NCI-H2029 treated with DMSO at 0.1 percent for 48 hours (cell line): Measurements from ENCODE around the gene ZNF775.

Source experiments
- DNase-seq: peaks from one replicate; lab custom pipeline; 2025; lab: John Stamatoyannopoulos, UW

ZNF775 gene

DNA sequence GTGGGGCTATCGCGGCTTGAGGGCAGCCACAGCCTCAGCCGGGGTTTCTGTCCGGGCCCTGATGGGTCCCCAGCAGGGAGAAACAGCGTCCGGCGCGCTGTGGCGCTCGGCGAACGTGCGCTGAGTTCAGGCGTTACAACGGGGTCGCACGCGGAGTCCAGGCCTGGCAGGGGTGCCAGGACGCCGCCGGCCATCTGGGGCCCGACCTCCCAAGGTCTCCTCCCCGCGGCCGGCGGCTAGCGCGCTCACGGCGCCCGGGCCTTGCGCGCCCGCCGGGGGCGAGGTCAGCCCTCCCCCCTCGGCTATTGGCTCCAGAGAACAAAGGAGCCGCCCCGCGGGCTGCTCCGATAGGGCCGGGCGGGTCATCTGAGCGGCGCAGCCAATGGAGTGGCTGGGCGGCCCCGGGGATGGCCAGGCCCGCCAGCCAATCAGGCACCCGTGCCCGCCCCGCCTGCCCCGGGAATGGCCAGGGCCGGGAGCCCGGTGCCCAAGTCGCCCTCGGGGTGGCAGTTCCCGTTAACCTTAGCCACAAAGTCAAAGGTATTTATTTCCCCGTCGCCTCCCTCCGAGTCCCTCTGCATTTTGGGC lies at the start of gene ZNF775:
ZNF775 (plus strand) TSS at position 478 of the 588 bp plus-strand sequence. CDS start 9,141 bp downstream, outside the sequence.
- peak; percentile 70 for DNase-seq

DNA sequence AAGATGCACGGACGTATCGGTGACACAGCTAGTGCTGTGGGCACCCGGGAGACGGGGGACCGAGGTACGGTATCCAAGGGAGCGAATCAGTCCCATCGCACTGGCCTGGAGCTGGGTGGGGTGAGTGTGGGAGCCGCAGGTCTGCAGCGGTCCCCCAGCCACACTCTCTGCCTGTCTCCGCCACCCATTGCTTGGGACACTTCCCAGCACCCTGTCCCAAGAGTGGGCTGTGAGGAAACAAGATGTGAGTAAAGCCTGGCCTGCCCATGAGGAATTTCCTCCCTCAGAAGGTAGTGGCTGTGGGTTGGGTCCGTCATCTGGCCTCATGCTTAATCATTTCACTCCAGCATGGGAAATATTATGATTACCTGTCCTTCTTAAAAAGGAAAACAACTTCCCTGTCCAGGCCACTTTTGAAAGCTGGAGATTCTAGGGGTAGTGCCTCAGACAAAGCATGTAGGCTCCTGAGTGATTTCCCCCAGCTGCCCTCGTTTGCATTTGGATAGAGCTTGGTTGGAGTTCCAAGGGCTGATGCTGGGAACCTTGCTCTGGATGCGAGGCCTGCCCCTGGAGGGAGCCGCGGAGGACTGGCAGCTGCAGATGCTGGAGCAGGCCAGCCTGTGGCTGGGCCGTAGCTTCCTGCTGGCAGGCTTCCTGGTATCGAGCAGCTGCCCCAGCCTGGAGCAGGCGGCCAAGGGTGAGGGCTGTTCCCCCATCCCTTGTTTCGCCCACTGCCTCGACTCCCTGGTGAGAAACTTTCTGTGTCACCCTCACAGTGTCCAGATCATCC lies 49.6 kb upstream of the ZNF775 start:
- no peak for DNase-seq

DNA sequence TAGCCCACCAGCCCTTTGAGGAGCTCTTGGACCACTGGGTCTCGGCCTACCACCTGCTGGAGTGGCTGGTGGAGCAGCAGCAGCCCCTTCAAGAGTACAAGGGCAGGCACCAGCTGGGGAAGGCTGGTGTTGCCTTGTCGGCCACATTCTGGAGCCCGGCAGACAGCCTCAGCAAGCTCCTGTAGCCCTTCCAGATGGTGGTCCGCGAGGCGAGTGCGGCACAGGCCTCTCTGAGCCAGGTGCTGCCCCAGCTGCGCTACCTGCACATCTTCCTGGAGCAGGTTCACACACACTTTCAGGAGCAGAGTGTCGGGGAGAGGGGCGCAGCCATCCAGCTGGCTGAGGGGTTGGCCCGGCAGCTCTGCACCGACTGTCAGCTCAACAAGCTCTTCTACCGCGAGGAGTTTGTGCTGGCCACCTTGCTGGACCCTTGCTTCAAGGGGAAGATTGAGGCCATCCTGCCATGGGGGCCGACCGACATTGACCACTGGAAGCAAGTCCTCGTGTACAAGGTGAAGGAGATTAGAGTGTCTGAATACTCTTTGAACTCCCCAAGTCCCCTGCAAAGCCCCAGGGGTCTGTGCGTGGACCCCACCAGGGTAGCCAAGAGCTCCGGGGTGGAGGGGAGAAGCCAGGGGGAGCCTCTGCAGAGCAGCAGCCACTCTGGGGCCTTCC lies 48.8 kb upstream of the ZNF775 start:
- no peak for DNase-seq

DNA sequence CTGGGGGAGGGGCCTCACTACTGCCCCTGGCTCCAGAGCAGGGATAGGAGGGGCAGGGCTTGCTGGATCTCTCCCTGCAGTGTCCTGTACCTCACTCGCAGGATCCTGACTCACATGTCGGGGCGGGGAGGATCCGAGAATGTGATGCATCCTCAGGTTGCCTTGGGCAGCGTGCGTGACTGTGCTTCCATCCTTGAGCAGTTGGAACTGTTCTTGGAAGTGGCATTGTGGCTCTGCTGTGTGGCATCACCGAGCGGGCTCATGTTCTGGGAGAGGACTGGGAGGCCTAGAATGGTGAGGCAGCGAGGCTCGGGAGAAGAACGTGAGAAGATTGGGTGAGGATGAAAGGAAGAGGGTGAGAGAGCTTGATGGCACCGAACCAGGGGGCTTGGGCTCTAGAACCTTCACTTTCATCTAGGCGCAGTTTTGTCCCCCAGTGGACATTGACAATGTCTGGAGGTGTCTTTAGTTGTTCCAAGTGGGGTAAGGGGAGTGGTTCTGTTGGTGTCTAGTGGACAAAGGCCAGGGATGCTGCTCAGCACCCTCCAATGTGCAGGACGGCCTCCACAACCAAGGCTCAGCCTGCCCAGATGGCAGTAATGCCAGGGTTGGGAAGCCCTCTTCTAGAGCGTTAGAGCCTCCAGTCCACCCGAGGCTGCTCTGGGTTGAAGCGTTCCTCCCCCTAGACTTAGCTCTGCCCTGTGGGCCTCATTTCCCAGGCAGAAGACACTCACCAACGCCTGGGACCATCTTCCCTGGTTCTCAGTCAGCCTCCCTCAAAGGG lies 46.1 kb upstream of the ZNF775 start:
- DNase-seq = no peak

DNA sequence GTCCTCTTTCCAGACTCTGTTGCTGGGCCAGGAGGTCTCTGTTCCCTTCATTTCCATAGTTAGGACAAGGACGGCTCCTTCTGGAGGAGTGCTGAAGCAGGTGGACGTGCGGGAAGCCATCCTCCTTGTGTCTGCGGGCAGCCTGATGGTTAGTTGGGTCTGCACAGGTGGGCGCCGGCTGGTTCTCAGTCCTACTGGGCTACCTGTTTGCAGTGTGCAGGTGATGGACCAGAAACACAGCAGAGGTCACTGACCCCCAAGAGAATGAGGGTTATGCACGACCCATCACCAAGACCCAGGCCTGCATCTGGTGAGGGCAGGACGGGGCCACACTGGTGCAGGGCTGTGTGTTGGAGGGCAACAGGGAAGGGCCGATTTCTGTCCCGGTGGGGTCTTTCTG lies 45.5 kb upstream of the ZNF775 start:
- no peak for DNase-seq

DNA sequence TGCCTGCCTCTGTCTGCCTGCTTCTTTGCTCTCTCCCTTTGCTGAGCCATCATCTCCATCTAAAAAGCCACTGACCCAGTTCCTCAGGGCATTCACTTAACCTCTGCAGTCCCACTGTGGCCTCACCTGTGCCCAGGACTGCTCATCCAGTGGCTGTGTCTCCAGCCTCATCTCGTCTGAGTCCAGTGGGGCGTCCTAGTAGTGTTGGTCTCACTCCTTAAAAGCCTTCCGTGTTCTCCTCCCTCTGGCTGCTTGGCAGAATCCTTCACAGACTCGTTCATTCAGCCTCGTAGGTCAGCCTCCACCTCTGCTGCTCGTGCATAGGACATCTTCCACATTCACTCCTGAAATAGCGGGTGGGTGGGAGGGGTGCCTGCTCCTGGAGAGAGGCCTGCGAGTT lies 45.0 kb upstream of the ZNF775 start:
- no peak for DNase-seq

DNA sequence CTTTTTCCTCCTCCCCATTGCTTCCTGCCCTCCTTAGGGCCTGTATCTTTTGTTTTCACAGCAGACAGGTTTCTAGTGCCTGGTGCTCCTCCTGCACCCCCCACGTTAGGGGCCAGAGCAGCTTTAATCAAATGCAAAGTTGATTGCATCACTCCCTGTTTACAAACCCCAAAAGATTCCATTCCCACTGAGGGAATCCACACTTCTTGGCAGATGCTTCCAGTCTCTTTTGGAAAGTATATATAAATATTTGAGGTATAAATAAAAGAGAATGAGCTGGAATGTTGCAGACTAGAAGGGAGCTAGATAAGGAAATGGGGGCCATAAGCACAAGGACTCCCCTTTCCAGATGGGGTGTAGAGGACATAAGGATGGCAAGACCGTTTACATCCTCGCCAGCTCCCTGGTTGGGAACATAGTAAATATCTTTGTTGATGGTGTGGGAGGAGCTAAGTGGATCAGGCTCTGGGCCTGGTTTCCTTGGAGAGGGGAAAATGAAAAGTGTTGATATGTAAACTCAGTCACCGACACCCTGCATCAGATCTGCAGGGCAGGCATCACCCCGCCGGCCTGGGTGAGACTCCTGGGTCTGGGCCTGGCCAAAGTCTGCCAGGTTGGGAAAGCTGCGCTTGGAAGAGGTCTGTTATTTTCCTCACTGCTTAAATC lies 43.9 kb upstream of the ZNF775 start:
- DNase-seq = no peak

DNA sequence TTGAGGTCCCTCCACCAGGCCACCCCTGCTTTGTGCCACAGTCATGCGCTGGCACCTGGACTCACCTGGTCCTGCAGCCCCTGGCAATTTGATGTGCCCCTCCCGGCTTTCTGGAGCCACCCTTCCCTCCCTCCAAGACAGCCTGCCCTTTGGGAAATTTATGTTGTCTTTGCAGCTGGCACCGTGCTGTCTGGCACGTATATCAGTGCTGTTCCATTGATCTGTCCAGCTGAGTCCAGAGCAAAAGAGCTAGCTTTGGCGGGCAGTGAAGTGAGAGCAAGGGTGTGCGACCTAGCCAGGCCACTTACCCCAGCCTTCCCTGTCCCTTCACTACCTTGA lies 43.4 kb upstream of the ZNF775 start:
- DNase-seq = no peak

DNA sequence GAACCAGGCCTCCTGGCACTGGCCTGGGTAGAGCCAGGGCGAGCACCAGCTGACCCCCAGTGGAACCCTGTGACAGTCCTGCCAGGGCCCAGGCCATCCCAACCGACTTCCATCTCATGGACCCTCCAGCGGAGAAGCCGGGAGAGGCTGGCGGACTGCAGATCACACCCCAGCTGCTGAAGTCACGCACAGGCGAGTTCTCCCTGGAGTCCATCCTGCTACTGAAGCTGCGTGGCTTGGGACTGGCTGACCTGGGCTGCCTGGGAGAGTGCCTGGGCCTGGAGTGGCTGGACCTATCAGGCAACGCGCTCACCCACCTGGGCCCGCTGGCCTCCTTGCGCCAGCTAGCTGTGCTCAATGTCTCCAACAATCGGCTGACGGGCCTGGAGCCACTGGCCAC lies 42.4 kb upstream of the ZNF775 start:
- no peak for DNase-seq

DNA sequence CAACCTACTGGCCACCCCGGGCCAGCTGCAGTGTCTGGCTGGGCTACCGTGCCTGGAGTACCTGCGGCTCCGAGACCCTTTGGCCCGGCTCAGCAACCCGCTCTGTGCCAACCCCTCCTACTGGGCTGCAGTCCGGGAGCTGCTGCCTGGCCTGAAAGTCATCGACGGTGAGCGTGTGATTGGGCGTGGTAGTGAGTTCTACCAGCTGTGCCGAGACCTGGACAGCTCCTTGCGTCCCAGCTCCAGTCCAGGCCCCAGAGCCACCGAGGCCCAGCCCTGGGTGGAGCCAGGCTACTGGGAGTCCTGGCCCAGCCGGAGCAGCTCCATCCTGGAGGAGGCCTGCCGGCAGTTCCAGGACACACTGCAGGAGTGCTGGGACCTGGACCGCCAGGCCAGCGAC lies 42.0 kb upstream of the ZNF775 start:
- no peak for DNase-seq

DNA sequence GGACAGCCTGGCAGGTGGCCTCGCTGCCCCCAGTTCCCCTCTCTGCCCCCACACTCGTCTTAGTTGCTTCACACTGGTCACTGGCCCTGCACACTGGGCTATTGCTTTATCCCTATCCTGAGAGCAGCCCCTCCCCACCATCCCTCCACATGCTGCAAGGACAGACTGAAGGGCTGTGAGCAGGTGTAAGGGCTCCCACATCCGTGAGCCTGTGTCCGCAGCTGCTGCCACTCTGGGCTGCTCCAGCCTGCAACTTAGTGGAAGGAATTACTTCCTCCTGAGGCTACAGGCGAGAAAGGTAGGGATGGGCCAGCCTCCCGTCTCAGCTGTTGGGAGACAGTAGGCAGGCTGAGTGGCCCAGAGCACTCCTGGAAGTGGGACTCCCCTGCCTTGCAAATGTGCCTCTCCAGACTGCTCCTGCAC lies 41.5 kb upstream of the ZNF775 start:
- no peak for DNase-seq

DNA sequence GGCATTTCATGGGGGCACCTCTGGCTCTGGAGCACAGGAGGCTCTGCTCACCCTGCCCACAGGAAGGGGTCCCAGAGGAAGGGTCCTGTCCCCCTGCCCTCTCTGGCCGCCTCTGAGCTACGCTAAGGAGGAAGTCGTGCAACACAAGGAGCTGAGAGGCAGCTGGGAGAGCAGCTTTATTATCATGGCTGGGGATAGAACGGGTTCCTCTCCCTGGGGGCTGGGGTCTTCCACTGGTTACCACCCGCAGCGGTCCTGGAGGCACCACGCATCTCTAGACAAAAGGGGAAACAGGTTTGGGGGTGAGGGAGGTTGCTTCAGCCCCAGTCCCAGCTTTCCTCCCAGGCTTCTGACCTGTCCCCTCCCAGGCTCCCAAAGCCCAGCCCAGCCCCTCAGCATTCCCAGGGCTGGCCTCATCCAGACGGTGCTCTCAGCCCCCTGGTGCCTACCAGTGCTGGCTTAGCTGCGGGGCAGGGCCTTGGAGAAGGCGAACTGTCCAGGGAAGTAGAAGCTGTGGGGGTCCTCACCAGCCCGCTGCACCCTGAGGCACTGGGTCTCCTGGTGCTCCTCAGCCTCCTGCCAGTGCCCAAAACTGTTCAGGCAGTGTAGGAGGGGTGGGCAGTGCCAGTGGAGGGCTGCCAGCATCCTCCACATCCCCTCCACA lies 40.8 kb upstream of the ZNF775 start:
- DNase-seq = no peak

DNA sequence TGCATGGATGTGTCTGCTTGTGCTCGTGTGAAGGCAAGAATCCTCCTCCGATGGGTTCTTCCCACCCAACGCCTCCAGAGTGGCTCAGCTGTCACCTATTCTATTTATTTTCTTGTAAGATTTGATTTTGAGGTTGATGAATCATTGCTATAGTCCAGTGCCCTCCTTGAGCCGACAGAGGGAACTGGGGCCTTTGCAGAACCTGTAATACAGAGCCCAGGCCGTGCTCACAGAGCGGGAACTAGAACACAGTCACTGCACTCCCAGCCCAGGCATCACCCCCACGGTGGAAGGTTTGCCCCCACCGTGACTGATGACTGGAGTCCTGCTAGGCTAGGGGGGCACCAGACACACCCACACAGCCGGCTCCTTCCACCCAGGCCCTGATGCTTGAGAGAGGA lies 39.7 kb upstream of the ZNF775 start:
- no peak for DNase-seq

DNA sequence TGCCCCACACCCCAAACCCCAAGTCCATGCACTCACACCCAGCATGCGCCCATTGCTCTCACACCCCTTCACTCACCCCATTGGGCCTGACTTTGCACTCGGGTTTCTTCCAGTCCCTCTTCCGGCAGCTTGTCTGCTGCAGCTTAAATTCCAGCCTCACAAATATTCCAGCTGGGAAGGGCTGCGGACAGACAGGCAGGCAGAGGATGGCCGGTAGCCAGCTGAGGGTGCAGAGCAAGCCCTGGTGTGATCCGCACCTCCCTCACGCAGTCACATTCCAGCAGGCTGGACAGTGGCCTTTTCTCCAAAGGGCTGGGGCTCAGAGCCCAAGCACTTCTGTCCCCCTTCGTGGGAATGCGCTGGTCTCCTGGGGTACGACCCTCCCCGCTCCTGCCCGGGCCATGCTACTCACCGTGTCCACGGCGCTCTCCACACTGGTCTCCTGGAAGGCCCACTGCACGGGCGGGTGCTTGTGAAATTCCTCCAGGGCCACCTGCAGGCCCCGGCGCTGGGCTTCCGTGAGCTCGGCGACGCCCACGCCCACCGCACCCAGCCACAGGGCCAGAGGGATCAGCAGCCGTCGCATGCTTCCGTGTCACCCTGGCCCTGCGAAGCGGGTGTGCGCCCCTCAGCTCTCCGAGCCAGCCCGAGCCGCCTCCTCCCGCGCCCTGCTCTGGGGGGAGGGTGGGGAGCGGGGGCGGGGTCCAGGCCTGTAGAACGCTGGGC lies 38.9 kb upstream of the ZNF775 start:
- no peak for DNase-seq

DNA sequence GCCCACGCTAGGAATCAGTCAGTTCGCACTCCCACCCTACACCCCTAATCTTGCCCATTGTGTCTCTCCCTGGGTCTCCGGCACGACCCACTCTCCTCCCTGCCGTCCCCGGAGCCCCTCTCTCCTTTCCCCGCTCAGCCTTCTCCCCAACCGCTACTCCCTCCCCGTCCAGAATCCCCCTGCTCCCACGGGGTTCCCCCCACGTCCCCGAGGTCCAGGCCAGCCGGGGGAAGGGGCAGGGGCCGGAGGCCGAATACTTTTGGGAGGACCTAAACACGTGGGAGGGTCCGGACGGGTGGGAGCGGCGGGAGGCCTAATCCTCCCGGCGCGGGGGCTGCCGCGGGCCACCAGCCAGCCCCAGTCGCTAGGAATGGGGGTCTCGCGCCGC lies 38.3 kb upstream of the ZNF775 start:
- DNase-seq = no peak

DNA sequence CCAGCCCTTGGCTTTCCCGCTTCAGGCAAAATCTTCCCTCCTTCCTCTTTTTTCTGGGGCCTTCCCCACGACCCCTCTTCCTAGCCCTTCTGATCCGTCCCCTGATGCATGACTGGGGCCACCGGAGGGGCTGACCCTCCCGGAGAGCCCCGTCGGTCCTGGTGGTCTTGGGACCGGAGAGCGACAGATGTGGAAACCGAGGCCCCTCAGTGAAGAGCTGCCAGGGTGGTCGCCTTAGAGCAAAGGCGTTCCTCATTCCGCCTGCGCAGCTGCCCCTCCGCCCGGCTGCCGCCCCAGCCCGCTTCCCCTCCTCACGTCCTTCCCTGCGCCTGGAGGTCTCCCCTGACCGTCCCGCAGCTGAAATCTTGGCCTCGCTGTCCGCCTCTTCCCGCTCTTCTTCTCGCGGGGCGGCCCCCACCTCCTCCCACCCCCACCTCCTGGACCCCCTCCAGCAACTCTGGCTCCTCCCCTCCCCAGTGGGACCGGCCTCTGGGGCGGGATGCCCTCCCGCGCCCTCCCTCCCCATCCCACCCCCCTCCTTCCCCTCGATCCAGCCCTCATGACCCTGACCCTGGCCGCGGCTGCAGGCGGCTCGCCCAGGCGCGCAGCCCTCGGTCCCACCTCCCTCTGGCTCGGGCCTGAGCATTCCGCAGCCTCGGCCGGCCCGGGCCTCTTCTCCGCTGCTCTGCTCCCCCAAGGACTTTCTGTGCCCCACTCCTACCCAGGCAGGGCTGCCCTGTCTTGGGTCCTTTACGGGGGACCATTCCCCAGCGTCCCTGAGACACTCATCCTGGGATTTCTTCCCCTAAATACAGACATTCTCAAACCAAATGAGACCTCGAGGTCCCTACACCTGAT lies 37.6 kb upstream of the ZNF775 start, which contains the start of gene RARRES2:
RARRES2 (minus strand) TSS at position 367 of the 858 bp plus-strand sequence. CDS start 1,020 bp downstream, outside the sequence.
- no peak for DNase-seq

DNA sequence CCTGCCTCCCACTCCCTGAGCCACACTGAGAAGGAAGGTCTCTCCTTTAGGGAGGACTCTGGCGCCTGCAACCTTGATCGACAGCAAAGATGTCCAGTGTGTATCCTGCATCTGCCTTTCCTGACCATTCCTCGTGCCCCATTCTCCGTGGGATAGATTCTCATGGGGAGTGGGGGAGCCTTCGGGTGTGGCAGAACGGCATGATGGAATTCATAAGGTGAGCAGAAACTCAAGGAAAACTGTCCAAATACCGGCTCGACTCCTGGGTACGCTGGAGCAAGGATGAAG lies 37.1 kb upstream of the ZNF775 start:
- no peak for DNase-seq

DNA sequence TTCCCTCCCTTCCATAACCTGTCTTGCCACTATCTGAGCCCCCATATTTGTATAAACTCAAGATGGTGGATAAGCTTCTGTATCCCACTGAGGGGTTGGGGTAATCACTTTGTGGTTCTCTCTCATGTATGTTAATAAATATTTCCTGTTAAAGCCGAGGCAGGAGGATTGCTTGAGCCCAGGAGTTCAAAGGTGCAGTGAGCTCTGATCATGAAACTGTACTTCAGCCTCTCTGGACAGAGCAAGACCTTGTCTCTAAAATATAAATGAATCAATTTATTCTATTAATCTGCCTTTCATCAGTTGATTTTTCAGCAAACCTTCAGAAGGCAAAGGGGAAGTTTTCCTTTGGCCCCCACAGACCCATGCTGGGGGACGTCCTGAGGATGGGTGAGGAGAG lies 35.9 kb upstream of the ZNF775 start:
- DNase-seq = no peak

DNA sequence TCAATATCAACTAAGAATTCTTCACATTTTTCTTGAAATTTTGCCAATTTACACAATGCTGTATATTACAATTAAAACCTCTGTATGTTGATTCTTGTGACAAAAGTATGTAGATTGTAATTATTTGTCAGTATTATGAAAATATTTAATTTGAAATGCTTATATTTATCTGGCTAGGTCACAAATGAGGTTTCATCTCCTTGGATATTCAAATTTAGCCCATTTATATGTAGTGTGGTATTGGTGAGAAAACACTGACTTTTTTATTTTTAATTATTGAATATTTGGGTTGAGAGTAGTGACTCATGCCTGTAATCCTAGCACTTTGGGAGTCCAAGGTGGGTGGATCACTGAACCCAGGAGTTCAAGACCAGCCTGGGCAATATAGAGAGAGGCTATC lies 34.8 kb upstream of the ZNF775 start:
- no peak for DNase-seq

DNA sequence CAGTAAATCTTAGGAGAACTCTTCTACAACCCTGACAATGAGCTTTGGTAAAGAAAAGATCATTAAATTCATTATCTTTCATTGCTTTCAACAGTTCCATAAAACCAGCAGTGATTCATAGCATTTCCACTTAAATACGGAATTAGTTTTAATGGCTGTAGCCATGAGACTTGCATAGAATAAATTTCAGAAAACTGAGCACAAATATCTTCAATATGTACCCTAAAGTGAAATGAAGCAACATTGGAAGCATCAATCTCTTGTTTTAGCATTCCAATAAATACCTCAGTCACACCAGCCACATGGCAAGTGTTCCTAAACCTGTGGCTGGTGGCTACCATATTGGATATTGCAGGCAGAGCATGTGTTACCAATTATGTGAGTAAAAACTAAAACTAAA lies 34.1 kb upstream of the ZNF775 start:
- no peak for DNase-seq
